GM12864 (cell line): ENCODE results near the gene DDI2.

Experiments used
- DNase-seq: peaks from one replicate; pipeline ENCODE4 v3.0.0-alpha.2; 2011; ENCODE audit warnings: low read depth
- H3K4me3 ChIP-seq: 2 replicates; pipeline ENCODE4 v1.5.1; 2011; ENCODE audit warnings: mild to moderate bottlenecking, low read depth, low read length, control low read depth
- CTCF ChIP-seq: IDR thresholded peaks from 2 replicates; pipeline ENCODE4 v1.5.1; 2011; ENCODE audit warnings: low read depth, mild to moderate bottlenecking, moderate library complexity, low read length, control low read depth, inconsistent platforms; ENCODE audit errors: missing control alignments

The DDI2 gene

GRCh38 chr1:15680131-15680530 is 62.9 kb downstream of the DDI2 start:
- DNase-seq: no peak

GRCh38 chr1:15680561-15681348 is 63.5 kb downstream of the DDI2 start:
- H3K4me3 ChIP-seq: no peak overlapping the region
- no peak for DNase-seq

More at GRCh38 chr1:15680131-15680530, 62.9 kb downstream of the DDI2 start:
- H3K4me3 ChIP-seq: no peak overlapping the region
- TF ChIP-seq CTCF: no peak

GRCh38 chr1:15681349-15682292 is 64.4 kb downstream of the DDI2 start:
- TF ChIP-seq CTCF: no peak
- no peak for DNase-seq
- no peak overlapping the region for H3K4me3 ChIP-seq

More at GRCh38 chr1:15680561-15681348, 63.5 kb downstream of the DDI2 start:
- TF ChIP-seq CTCF: no peak

- no peak overlapping the region for H3K4me3 ChIP-seq
- no peak for DNase-seq
- TF ChIP-seq CTCF: no peak
Observed at GRCh38 chr1:15682936-15683341, 65.7 kb downstream of the DDI2 start.

GRCh38 chr1:15683345-15684039 is 66.2 kb downstream of the DDI2 start:
- DNase-seq: no peak
- H3K4me3 ChIP-seq: peak overlapping the region; percentile 95
- no peak for TF ChIP-seq CTCF

- no peak for DNase-seq
- no peak for TF ChIP-seq CTCF
Observed at GRCh38 chr1:15684042-15684461, 66.8 kb downstream of the DDI2 start, which contains the start of gene PLEKHM2. PLEKHM2 (plus strand) TSS chr1:15684320; CDS start chr1:15684559, 239 bp downstream.

More at GRCh38 chr1:15684042-15684461, 66.8 kb downstream of the DDI2 start, which contains the start of gene PLEKHM2:
- peak within 1 kb of the TSS; percentile 95 for H3K4me3 ChIP-seq
